Chondrocyte (in vitro differentiated cells): ENCODE results near the gene DHRS4. TPM values are rescaled to one million over a fixed set of nuclear protein-coding genes. Genes with fewer than 3 reads are reported as not detected.
"Not testable (repeated sequence)": the region's sequence is repeated elsewhere in the genome, so short reads cannot be mapped to it uniquely, and the experiment has no call there.

Source experiments
- DNase-seq: peaks from one replicate; pipeline ENCODE4 v3.0.0; 2021; ENCODE audit warnings: mixed read lengths, low spot score
- H3K27ac Mint-ChIP-seq: one replicate; pipeline ENCODE4 v1.8.0; 2021; ENCODE audit warnings: mild to moderate bottlenecking, moderate library complexity, mixed read lengths; ENCODE audit not compliant: unreplicated experiment
- H3K27me3 Mint-ChIP-seq: 2 replicates; pipeline ENCODE4 v1.8.0; 2021; ENCODE audit warnings: low read depth, mixed read lengths
- H3K36me3 Mint-ChIP-seq: 2 replicates; pipeline ENCODE4 v1.8.0; 2021; ENCODE audit warnings: low read depth, mixed read lengths
- H3K4me1 Mint-ChIP-seq: 2 replicates; pipeline ENCODE4 v1.8.0; 2021; ENCODE audit warnings: low read depth, mild to moderate bottlenecking, mixed read lengths
- H3K4me3 Mint-ChIP-seq: one replicate; pipeline ENCODE4 v1.8.0; 2021; ENCODE audit warnings: mild to moderate bottlenecking, moderate library complexity, mixed read lengths; ENCODE audit not compliant: unreplicated experiment
- H3K9me3 Mint-ChIP-seq: 2 replicates; pipeline ENCODE4 v1.8.0; 2021; ENCODE audit warnings: low read depth, mixed read lengths
- CTCF ChIP-seq: fragments of 200-600 bp; sonication (generic); IDR thresholded peaks from 2 replicates; pipeline ENCODE4 v1.5.0; 2021; ENCODE audit warnings: antibody characterized with exemption, mild to moderate bottlenecking, moderate library complexity
- total RNA-seq: library from RNA; stranded (reverse); gene quantifications from 3 replicates; pipeline ENCODE4 v1.2.1, GENCODE V29; 2021

The DHRS4 gene
- total RNA-seq, 1 donor from 2014 or later = 16.9 TPM

DNA sequence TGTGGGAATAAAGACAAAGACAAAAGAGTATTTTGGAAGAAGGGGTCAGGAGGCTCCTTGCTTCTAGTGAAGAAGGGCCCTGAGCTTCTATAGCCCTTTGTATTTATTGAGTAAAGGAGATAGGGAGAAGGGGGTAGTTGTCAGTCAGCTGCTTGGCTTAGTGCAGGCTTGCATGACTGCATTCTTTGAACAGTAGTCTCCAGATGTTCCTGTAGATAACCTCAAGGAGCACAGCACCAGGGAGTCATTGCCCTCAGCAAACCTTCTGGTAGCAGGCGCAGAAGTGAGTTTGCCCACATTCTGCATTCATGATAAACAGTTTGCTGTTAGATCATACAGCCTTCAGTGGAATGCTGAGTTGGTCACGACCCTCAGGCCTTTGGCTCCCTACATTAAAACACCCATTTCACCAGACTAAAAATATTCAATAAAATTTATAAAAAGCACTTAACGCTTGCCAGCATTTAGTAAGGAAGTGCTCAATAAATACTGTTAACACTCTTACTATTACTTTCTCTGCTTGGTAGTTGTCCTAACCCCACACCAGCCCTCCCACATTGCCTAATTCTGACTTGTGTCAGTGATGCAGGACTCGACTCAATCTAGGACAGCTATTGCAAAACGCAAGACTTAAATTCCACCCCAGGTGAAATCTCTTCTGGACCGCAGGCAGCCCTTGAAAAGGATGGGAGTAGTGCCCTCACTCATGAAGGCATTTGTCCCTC lies 3.0 kb upstream of the DHRS4 start:
- H3K9me3 Mint-ChIP-seq = peaks cover 8% of the 10 kb centered on the region
- no peak overlapping the region for H3K4me3 Mint-ChIP-seq
- DNase-seq = no peak
- no peak overlapping the region for H3K27ac Mint-ChIP-seq
- no peak for TF ChIP-seq CTCF
- no peaks in the 10 kb centered on the region for H3K36me3 Mint-ChIP-seq
- peaks cover 27% of the 10 kb centered on the region for H3K4me1 Mint-ChIP-seq
- H3K27me3 Mint-ChIP-seq = no peaks in the 10 kb centered on the region

GRCh38 chr14:23951136-23951466 lies 2.5 kb upstream of the DHRS4 start:
- H3K27ac Mint-ChIP-seq, DNase-seq, H3K36me3 Mint-ChIP-seq, H3K27me3 Mint-ChIP-seq, H3K4me3 Mint-ChIP-seq, H3K9me3 Mint-ChIP-seq: not testable (repeated sequence)
- H3K4me1 Mint-ChIP-seq = peaks cover 27% of the 10 kb centered on the region

DNA sequence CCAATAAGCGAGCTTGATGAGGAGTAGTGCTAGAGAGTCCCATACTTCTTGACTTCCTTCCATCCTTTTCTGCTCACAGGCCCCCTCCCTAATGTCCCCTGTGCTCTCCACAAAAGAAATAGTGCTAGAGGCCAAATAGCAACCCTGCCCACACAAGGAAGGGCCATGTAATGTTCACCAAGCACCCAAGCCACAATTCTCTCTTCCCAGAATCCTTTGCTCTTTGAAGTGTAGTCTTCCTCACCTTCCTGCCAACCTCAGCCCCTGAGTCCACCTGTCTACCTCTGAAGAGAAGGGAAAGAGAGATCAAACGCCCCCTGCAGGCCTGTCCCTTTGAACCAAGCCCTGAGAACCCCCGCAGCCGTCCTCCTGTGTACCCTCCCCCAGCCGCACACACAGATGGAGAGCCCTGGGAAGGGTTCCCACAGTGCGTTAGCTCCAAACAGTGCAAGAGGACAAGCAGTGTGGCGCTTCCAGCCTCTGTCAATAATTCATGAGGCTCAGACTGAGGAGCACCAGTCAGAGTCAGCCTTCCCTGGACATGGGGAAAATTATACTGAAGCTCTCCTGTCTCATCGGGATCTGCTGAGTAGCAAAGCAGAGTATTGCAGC lies 1.9 kb upstream of the DHRS4 start:
- Mint-ChIP-seq H3K9me3 (peaks cover 8% of the 10 kb centered on the region), H3K4me3 (no peak overlapping the region), H3K27me3 (no peaks in the 10 kb centered on the region), H3K27ac (no peak overlapping the region), H3K4me1 (peaks cover 27% of the 10 kb centered on the region), H3K36me3 (peaks cover 5% of the 10 kb centered on the region)
- no peak for DNase-seq
- TF ChIP-seq CTCF = peak; percentile 10

DNA sequence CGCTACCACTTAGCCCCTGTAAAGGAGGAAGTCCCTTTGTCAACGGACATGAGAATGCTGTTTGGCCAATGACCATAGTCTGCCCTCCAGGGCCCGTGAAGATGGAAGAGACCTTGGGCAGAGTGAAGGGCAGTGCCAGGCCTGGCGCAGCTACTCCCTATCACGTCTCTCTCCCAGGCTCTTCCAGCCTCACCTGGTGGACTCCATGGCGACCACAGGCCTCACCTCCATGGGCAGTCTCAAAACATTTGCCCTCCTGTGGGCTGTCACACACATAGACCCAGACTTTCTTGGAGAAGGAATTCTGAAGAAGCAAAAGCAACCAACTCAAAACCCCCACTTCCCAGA lies 480 bp upstream of the DHRS4 start:
- H3K4me1 Mint-ChIP-seq = peaks cover 27% of the 10 kb centered on the region
- peak overlapping the region; percentile 41 for H3K27ac Mint-ChIP-seq
- not testable (repeated sequence) for DNase-seq, H3K9me3 Mint-ChIP-seq, H3K36me3 Mint-ChIP-seq, H3K27me3 Mint-ChIP-seq
- H3K4me3 Mint-ChIP-seq = peak overlapping the region; percentile 99

- not testable (repeated sequence) for H3K9me3 Mint-ChIP-seq, H3K36me3 Mint-ChIP-seq, H3K27me3 Mint-ChIP-seq, DNase-seq
- peak overlapping the region; percentile 99 for H3K4me3 Mint-ChIP-seq
- peaks cover 27% of the 10 kb centered on the region for H3K4me1 Mint-ChIP-seq
- H3K27ac Mint-ChIP-seq = peak overlapping the region; percentile 92
These were observed 677 bp downstream of the DHRS4 start for GRCh38 chr14:23954279-23954614.

- not testable (repeated sequence) for H3K36me3 Mint-ChIP-seq
- H3K4me1 Mint-ChIP-seq = peaks cover 27% of the 10 kb centered on the region
These were observed 1.4 kb downstream of the DHRS4 start for GRCh38 chr14:23954965-23955364.

GRCh38 chr14:23955811-23956210 lies 2.2 kb downstream of the DHRS4 start:
- not testable (repeated sequence) for H3K27me3 Mint-ChIP-seq, H3K4me3 Mint-ChIP-seq, H3K36me3 Mint-ChIP-seq, H3K27ac Mint-ChIP-seq, DNase-seq, H3K9me3 Mint-ChIP-seq
- peaks cover 27% of the 10 kb centered on the region for H3K4me1 Mint-ChIP-seq

More at GRCh38 chr14:23954965-23955364, 1.4 kb downstream of the DHRS4 start:
- H3K9me3 Mint-ChIP-seq, DNase-seq, H3K27ac Mint-ChIP-seq, H3K4me3 Mint-ChIP-seq, H3K27me3 Mint-ChIP-seq: not testable (repeated sequence)

DNA sequence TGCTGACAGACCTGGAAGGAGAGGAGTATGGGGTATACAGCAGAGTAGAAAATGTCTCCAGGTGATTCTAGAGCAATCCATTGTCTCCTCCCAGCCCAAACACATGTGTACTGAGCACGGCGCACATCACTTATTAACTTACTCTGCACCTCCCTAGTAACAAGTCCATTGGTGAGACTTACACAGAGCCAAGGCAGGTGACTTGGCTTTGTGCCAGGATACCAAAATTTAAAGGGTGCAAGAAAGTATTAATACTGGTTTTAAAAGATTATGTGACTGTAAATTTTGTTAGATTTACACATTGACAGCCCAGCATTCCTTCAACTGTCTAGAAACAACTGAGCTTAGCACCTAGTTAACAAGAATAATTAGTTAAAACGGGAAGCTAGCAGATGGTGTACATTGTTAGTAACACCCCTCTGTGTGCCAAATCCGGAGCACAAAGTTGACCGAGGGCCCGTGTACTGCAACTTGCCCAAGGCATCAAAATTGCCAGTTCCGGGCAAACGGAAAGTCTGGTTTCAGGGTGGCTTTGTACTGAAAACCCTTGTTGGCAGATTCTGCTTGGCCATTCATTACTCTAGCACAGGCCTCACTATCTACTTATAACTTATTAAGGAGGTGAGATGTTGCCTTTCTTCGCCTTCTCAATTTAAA lies 4.5 kb downstream of the DHRS4 start:
- not testable (repeated sequence) for DNase-seq, H3K27ac Mint-ChIP-seq, H3K27me3 Mint-ChIP-seq, H3K9me3 Mint-ChIP-seq, H3K4me3 Mint-ChIP-seq, H3K36me3 Mint-ChIP-seq
- peaks cover 11% of the 10 kb centered on the region for H3K4me1 Mint-ChIP-seq

- H3K4me3 Mint-ChIP-seq, H3K4me1 Mint-ChIP-seq, H3K9me3 Mint-ChIP-seq, DNase-seq, H3K27ac Mint-ChIP-seq, H3K27me3 Mint-ChIP-seq, H3K36me3 Mint-ChIP-seq: not testable (repeated sequence)
These were observed 7.3 kb downstream of the DHRS4 start for GRCh38 chr14:23960899-23961298.

GRCh38 chr14:23961704-23962103 lies 8.1 kb downstream of the DHRS4 start:
- not testable (repeated sequence) for H3K27me3 Mint-ChIP-seq, H3K36me3 Mint-ChIP-seq, H3K4me1 Mint-ChIP-seq, H3K4me3 Mint-ChIP-seq, H3K9me3 Mint-ChIP-seq, H3K27ac Mint-ChIP-seq, DNase-seq

GRCh38 chr14:23969130-23969480 lies 15.5 kb downstream of the DHRS4 start:
- H3K27me3 Mint-ChIP-seq, H3K4me3 Mint-ChIP-seq, DNase-seq: not testable (repeated sequence)

More at GRCh38 chr14:23969130-23969480, 15.5 kb downstream of the DHRS4 start:
- not testable (repeated sequence) for H3K27ac Mint-ChIP-seq, H3K36me3 Mint-ChIP-seq, H3K4me1 Mint-ChIP-seq
- H3K9me3 Mint-ChIP-seq = peaks cover 12% of the 10 kb centered on the region
